ENCODE measurements around the gene ARL13B. TPM values are rescaled to one million over a fixed set of nuclear protein-coding genes. Genes with fewer than 3 reads are reported as not detected.
A peak's percentile ranks its signal among the peaks of the same experiment; 100 is the strongest.

Gene ARL13B
- total and polyA plus RNA-seq, 10 of the 15 experiments (the other 5 are each of a cell fraction or from before 2014, with no cell fraction given): 3.0 to 10.4 (median 7.9) TPM

- TF ChIP-seq PAX5 (IDR thresholded peaks at IDR 0.05; ENCODE audit: borderline replicate concordance, low read depth, low read length): no peak
- no peak for TF ChIP-seq MEF2A (IDR thresholded peaks at IDR 0.05; ENCODE audit: insufficient read depth, low read depth, low read length)
- TF ChIP-seq RUNX3 (IDR thresholded peaks at IDR 0.05; ENCODE audit: low read length): peak; percentile 40; the same call in 1 of the 2 replicates
- TF ChIP-seq TCF12 (IDR thresholded peaks at IDR 0.05; ENCODE audit: low read depth, low read length): 0 out of 2 replicates have a peak, but pooled peaks have one; percentile 43
- TF ChIP-seq ZSCAN29 (IDR thresholded peaks at IDR 0.05): no peak
- peak; percentile 84; the same call in 1 of the 2 replicates for TF ChIP-seq NFYB (IDR thresholded peaks at IDR 0.05; ENCODE audit: insufficient read depth, low read depth, low read length)
- TF ChIP-seq EED (IDR thresholded peaks at IDR 0.05; ENCODE audit: low read depth): peak; percentile 69
- no peak for TF ChIP-seq ZNF217 (IDR thresholded peaks at IDR 0.05)
- peak in 1 of 2 experiments; percentile 87; a peak in 1 of 3 replicates for TF ChIP-seq EGR1 (IDR thresholded peaks at IDR 0.05; ENCODE audit: borderline replicate concordance in 1 of 2, low read depth in 2 of 2, low read length in 2 of 2)
- TF ChIP-seq PBX3 (IDR thresholded peaks at IDR 0.05; ENCODE audit: insufficient replicate concordance, low read depth, low read length): no peak
- TF ChIP-seq BCL3 (IDR thresholded peaks at IDR 0.05; ENCODE audit: borderline replicate concordance, insufficient read depth, low read depth, low read length, poor library complexity, severe bottlenecking): no peak
- TF ChIP-seq CHD4 (IDR thresholded peaks at IDR 0.05): no peak
- TF ChIP-seq IKZF1 (conservative IDR thresholded peaks at IDR 0.05): peak; percentile 81
- TF ChIP-seq POLR2AphosphoS2 (IDR thresholded peaks at IDR 0.05; ENCODE audit: low read depth, low read length): no peak
- no peak for TF ChIP-seq TBL1XR1 (IDR thresholded peaks at IDR 0.05; ENCODE audit: low read depth, low read length)
- peak; percentile 55; the same call in 1 of the 2 replicates for TF ChIP-seq LARP7 (IDR thresholded peaks at IDR 0.05)
- no peak for TF ChIP-seq PAX8 (IDR thresholded peaks at IDR 0.05)
- 0 out of 2 replicates have a peak, but pooled peaks have one; percentile 26 for TF ChIP-seq DPF2 (IDR thresholded peaks at IDR 0.05)
- TF ChIP-seq CEBPB (IDR thresholded peaks at IDR 0.05; ENCODE audit: borderline replicate concordance in 1 of 2, low read depth in 2 of 2, low read length in 2 of 2): no peak
- no peak for TF ChIP-seq BACH1 (IDR thresholded peaks at IDR 0.05; ENCODE audit: borderline replicate concordance)
- TF ChIP-seq SUPT20H (IDR thresholded peaks at IDR 0.05; ENCODE audit: borderline replicate concordance, control insufficient read depth, low read depth, low read length): no peak
- TF ChIP-seq IKZF2 (IDR thresholded peaks at IDR 0.05): peak; percentile 58 to 61; a peak in 3 of 4 replicates
- TF ChIP-seq TAF1 (IDR thresholded peaks at IDR 0.05; ENCODE audit: borderline replicate concordance, low read depth, low read length): 0 out of 2 replicates have a peak, but pooled peaks have one; percentile 31
- TF ChIP-seq POLR2AphosphoS5 (IDR thresholded peaks at IDR 0.05; ENCODE audit: low read length): peak; percentile 73
- no peak for TF ChIP-seq USF2 (IDR thresholded peaks at IDR 0.05; ENCODE audit: borderline replicate concordance, low read depth, low read length)
- no peak for TF ChIP-seq KDM1A (IDR thresholded peaks at IDR 0.05; ENCODE audit: borderline replicate concordance)
- TF ChIP-seq SP1 (IDR thresholded peaks at IDR 0.05; ENCODE audit: low read depth, low read length): peak; percentile 97
These were observed at the start of gene ARL13B (continued) for GRCh38 chr3:93979850-93980676.
